ENCODE measurements around the gene PASK. TPM values are rescaled to one million over a fixed set of nuclear protein-coding genes. Genes with fewer than 3 reads are reported as not detected.

Gene PASK
- total RNA-seq, 1 donor from 2014 or later, result 5.8 TPM

- no peak for DNase-seq (ENCODE audit: low read depth in 2 of 2)
Observed at GRCh38 chr2:241082341-241083090, 66.8 kb downstream of the PASK start.

DNA sequence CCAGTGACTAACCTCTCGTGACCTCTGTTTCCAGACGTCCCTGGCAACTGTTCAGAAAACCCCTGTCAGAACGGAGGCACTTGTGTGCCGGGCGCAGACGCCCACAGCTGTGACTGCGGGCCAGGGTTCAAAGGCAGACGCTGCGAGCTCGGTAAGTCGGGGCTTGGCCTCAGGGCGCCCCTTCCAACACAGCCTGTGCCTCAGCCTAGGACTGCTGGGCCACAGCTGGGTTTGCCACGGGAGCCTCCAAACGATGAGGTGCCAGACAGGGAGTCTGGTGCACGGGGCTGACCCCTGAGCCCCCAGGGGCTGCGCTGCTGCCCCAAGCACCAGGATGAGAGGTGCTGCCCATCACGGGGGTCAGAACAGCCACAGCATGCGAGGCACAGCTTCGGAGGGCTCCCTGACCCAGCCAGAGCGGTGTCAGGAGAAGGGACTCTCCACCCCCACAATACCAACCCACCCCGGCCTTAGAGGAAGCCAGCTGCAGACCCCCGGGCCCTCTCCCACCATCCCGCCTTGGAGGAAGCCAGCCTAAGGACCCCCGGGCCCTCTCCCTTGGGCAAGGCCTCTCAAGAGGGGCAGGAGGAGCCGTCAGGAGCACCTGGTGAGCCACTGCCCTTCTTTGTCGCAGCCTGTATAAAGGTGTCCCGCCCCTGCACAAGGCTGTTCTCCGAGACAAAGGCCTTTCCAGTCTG lies 67.5 kb downstream of the PASK start:
- DNase-seq (ENCODE audit: low read depth in 2 of 2), result no peak

DNA sequence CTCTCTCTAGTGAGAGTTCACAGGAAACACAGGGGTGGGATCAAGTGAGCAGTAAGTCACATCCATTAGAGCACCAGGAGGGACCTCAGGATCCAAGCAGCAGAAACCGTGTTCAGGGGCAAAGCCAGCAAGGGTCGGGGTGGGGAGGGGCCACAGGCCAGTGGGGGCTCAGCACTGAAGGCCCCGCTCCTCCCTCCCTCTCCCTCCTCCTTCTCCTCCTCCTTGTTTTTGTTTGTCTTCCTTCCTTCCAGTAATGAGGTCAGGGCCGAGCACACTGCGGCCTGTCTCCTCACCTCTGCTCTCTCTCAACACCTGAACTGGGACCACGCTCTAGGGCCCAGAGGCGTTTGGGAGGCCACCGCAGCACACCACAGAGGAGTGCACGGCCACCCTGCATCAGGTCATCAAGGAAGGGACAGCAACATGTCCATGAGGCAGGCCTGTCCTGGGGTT lies 68.1 kb downstream of the PASK start:
- no peak for DNase-seq (ENCODE audit: low read depth in 2 of 2)

DNA sequence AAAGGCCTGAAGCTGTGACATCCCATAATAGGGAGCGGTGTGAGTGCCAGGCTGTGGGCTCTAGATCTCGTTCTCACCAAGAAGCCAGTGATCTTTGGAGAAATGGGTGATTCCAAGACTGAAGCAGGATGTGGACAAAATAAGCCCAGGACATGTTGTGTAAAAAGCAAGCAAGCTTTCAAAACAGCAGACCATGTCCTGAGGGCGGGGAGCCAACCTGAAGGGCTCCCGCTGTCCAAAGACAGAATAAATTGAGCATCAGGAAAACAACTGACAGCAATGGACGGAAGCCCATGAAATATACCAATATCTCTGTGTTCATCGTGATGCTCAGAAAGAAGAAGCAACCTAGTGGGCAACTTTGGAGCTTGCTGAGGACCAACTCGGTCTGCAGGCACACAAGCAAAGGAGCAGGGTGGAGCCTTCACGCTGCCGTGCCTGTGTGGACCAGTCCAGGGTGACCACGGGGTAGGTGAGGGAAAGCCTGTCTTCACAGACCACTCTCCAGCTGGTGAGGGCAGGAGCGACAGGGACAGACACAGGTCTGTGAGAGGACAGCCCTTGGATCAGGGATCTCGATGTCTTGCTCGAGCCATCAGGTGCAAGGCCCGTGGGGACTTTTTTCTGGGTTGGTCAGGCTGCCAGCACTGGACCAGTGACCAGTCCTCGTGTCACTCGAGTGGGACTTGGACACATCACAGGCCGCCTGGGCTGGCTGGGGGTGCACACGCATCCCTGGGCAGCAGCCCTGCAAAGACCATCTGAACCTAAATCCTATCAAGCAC lies 68.7 kb downstream of the PASK start:
- DNase-seq (ENCODE audit: low read depth in 2 of 2), result no peak

GRCh38 chr2:241074901-241075540 lies 74.3 kb downstream of the PASK start:
- no peak for DNase-seq (ENCODE audit: low read depth in 2 of 2)

- DNase-seq (ENCODE audit: low read depth in 2 of 2), result no peak
Observed at GRCh38 chr2:241074065-241074818, 75.0 kb downstream of the PASK start.

GRCh38 chr2:241073166-241074064 lies 75.9 kb downstream of the PASK start:
- no peak for DNase-seq (ENCODE audit: low read depth in 2 of 2)

DNA sequence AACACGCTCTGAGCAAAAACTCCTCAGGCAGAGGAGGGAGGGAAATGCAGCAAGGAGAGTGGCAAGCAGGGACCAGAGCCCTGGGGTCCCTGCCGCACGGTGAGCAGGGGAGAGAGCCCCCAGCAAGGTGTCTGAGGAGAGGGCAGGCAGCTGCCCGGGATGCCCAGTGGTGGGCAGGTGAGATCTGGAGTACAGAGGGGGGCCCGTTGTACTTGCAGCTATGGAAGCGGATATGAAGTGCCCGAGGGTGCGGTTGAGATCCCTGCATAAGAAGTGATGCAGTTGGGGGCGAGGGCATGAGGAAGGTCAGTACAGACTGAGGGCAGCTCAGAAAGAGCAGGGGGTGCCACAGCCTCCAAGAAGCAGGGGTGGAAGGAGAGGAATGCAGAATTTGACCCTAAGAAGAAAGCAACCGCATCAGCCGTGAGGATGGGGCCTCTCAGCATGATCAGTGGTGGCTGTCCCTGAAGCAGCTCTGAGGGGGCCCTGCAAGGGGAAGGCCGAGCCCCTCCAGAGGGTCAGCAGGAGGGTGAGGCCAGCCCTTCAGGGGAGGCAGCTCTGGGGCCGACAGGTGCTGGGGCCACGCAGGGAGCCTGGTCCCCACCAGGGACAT lies 76.6 kb downstream of the PASK start:
- no peak for DNase-seq (ENCODE audit: low read depth in 2 of 2)

DNA sequence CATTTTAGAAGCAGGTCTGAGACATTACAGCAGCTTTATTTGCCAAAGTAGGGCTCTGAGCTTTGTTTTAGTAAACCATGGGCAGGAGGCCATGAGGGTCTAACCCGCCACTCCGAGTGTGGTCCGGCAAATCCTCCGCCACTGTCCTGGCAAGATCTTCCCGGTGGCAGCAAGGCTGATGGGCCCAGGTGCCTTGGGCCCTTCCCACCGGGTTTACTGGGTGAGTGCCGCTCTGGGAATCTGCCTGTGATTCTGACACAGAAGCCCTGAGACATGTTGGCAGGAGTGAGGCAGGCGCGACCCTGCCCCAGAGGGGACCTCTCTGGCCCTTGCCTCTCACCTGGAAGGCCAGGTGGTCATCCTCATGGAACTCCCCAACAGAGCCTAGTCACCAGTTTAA lies 77.1 kb downstream of the PASK start:
- no peak for DNase-seq (ENCODE audit: low read depth in 2 of 2)

GRCh38 chr2:241071677-241072111 lies 77.6 kb downstream of the PASK start:
- no peak for DNase-seq (ENCODE audit: low read depth in 2 of 2)

DNA sequence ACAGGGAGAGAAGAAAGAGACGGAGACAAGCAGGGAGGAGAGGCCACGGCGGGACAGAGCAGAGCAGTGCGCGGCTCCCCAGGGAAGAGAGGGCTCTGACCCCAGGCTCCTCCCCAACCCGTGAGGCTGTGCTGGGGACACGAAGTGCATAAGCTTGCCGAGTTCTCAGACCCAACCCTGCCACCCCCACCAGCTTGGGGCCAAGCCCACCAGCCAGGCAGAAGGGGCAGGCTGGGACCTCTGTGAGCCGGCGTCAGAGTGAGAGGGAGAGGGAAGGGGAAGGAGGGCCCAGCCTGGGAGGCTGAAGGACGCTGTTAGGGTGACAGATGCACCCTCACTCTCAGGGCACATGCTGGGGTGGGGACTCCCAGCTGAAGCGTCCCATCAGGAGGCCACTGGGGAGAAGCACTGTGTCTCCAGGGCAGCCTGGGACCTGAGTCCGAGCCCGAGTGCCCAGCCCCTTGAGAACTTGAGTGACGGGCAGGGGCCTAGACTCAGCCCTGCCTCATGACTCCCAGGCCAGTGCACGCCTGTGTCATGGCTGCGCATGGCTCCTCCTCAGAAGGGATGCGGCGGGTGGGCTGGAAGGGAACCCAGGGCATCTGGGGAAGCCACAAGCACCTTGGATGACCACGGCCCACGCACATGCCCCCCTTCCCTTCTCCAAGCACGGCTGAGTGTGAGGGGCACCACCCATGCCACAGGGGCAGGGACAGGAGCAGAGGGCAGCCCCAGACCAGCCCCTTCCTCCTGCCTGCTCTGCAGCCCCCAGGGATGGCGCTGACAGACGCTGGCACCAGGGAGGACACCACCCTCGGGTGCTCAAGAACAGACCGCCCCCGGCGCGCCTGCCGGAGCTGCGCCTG lies 78.2 kb downstream of the PASK start:
- no peak for DNase-seq (ENCODE audit: low read depth in 2 of 2)

- DNase-seq (ENCODE audit: low read depth in 2 of 2), result no peak
Observed at GRCh38 chr2:241070361-241070760, 78.9 kb downstream of the PASK start.

DNA sequence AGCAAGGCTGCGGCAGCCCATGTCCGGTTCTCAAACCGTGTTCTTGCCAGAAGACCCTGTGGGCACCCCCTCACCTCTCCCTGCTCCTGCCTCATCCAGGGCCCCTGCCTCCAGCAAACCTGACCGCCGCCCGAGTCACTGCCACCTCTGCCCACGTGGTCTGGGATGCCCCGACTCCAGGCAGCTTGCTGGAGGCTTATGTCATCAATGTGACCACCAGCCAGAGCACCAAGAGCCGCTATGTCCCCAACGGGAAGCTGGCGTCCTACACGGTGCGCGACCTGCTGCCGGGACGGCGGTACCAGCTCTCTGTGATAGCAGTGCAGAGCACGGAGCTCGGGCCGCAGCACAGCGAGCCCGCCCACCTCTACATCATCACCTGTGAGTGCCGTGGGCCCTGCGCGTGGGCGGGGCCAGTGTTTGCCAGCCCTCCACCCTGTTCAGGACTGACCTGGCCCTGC lies 79.4 kb downstream of the PASK start:
- DNase-seq (ENCODE audit: low read depth in 2 of 2), result no peak

- DNase-seq (ENCODE audit: low read depth in 2 of 2), result no peak
Observed at GRCh38 chr2:241068942-241069810, 80.1 kb downstream of the PASK start.

DNA sequence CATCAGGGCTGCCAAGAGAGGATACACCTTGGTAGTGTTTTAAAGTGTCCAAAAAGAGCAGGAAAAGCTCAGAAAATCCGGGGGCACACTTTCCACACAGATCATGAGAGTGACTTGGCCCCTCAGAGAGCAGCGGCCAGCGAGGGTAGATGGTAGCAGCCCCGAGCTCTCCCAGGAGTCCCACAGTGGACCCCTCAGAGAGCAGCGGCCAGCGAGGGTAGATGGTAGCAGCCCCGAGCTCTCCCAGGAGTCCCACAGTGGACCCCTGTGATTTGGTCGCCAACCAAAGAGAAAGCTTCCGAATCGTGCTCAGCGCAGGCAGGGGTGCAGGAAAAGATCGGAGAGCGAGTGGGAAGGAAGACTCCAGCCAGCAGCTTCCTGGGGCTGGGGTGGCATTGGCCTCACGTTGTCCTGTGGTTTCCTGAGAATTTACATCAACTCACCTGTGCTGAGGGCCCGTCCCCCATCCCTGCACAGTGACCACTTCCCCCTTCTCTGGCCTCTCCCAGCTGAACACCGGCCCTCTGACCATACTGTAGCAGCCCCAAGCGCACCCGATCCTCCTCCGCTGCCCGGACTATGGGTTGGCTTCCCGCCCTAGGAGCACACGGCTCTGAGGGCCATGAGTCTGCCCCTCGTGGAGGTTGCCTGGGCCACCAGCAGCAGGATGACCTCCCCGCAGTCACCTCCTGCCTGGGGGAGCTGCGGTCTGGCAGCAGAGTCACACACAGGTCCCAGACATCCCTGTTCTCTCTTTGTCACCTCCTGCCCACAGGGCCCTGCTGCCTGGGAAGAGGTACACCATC lies 80.9 kb downstream of the PASK start:
- DNase-seq (ENCODE audit: low read depth in 2 of 2), result no peak

DNA sequence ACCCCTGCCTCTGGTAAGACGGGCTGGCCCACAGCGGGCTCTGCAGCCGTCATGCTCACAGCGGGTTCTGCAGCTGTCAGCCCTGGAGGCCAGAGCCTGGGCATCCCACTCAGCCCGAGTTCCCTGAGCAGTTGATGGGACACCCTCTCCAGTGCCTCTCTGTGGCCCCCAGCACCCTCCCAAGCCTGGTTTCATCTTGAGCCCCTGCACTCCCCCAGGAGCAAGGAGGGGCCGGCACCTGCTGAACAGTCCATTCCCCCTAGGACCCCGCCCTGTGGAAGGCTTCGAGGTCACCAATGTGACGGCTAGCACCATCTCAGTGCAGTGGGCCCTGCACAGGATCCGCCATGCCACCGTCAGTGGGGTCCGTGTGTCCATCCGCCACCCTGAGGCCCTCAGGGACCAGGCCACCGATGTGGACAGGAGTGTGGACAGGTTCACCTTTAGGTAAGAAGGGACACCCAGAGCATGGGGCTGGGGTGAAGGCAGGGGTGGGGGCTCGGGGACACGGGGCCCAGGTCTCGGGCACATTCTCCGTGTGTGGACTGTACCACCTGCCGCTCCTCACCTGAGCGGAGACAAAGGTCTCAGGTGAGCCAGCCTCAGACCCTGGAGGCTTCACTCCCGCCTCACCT lies 81.7 kb downstream of the PASK start:
- no peak for DNase-seq (ENCODE audit: low read depth in 2 of 2)
